GM19438 (cell line): ENCODE results near the gene PRSS33.

Experiments used
- ATAC-seq: cut with Tn5 transposase; IDR thresholded peaks from one replicate; pipeline ENCODE4 v1.9.1; 2021; ENCODE audit warnings: low read depth; ENCODE audit not compliant: unreplicated experiment

PRSS33 gene

GRCh38 chr16:2821487-2822157 is 34.3 kb upstream of the PRSS33 start:
- no peak for ATAC-seq

GRCh38 chr16:2820836-2821486 is 33.6 kb upstream of the PRSS33 start:
- no peak for ATAC-seq

GRCh38 chr16:2819939-2820835 is 32.8 kb upstream of the PRSS33 start:
- no peak for ATAC-seq

- ATAC-seq = no peak
Measured at GRCh38 chr16:2819179-2819938, 32.0 kb upstream of the PRSS33 start.

- no peak for ATAC-seq
Measured at GRCh38 chr16:2818272-2818876, 31.0 kb upstream of the PRSS33 start.

GRCh38 chr16:2817340-2818271 is 30.2 kb upstream of the PRSS33 start:
- no peak for ATAC-seq

GRCh38 chr16:2816751-2817339 is 29.5 kb upstream of the PRSS33 start, which contains the start of gene PRSS21:
TSS of gene PRSS21 (plus strand) at chr16:2817237. CDS start at chr16:2817269, 32 bp downstream.
- no peak for ATAC-seq

GRCh38 chr16:2815299-2815771 is 28.0 kb upstream of the PRSS33 start:
- ATAC-seq = no peak

GRCh38 chr16:2814551-2815298 is 27.4 kb upstream of the PRSS33 start:
- ATAC-seq = no peak

GRCh38 chr16:2813771-2814221 is 26.4 kb upstream of the PRSS33 start:
- ATAC-seq = no peak

- ATAC-seq = no peak
Measured at GRCh38 chr16:2811703-2812471, 24.5 kb upstream of the PRSS33 start.

- ATAC-seq = no peak
Measured at GRCh38 chr16:2810651-2811050, 23.3 kb upstream of the PRSS33 start.

- ATAC-seq = no peak
Measured at GRCh38 chr16:2809149-2809760, 21.9 kb upstream of the PRSS33 start.

- ATAC-seq = no peak
Measured at GRCh38 chr16:2808181-2808580, 20.8 kb upstream of the PRSS33 start.

GRCh38 chr16:2806286-2806685 is 18.9 kb upstream of the PRSS33 start:
- ATAC-seq = no peak

GRCh38 chr16:2804728-2805127 is 17.4 kb upstream of the PRSS33 start:
- ATAC-seq = no peak
